SK-N-SH (cell line): ENCODE results near the gene TARS1. TPM values are rescaled to one million over a fixed set of nuclear protein-coding genes. Genes with fewer than 3 reads are reported as not detected.
A peak's percentile ranks its signal among the peaks of the same experiment; 100 is the strongest.

Experiments used
- CTCF ChIA-PET: fragments of 300-600, 350-600 bp; formaldehyde crosslinking; extraction: SDS; loops from one replicate; lab custom pipeline; 2021; lab: Yijun Ruan, JAX
- POLR2A ChIA-PET: fragments of 350-600 bp; sonication (Branson Sonifier 250); formaldehyde crosslinking; extraction: SDS; loops from one replicate; lab custom pipeline; 2020; ENCODE audit warnings: antibody characterized with exemption, inconsistent platforms; lab: Yijun Ruan, JAX
- DNase-seq: peaks from one replicate; pipeline ENCODE4 v3.0.0; 2012
- H2AFZ ChIP-seq: fragments of 200-600 bp; sonication (generic); 2 replicates; pipeline ENCODE4 v1.8.1; 2016; ENCODE audit warnings: antibody characterized with exemption, mild to moderate bottlenecking, low read depth
- H3F3A ChIP-seq: fragments of 200-600 bp; sonication (generic); replicated peaks from 2 replicates; pipeline ENCODE3; 2016; ENCODE audit warnings: antibody characterized with exemption, mild to moderate bottlenecking; ENCODE audit not compliant: insufficient read depth
- H3K27ac ChIP-seq, 2 experiments: fragments of 200-500 bp in 1 of 2; fragments of 200-600 bp in 1 of 2; sonication (Bioruptor generic) in 1 of 2; sonication (generic), shearing (Covaris generic) in 1 of 2; 2 replicates each; pipeline versions ENCODE4 v1.5.1 to v1.6.1; 2014 to 2016; ENCODE audit warnings: low read depth in 2 of 2, inconsistent platforms in 1 of 2, low read length in 1 of 2, mild to moderate bottlenecking in 1 of 2, mixed read lengths in 1 of 2
- H3K27me3 ChIP-seq: fragments of 200-600 bp; sonication (generic), shearing (Covaris generic); 2 replicates; pipeline ENCODE4 v1.6.1; 2016; ENCODE audit warnings: mixed run types; ENCODE audit not compliant: insufficient read depth
- H3K36me3 ChIP-seq, 2 experiments: fragments of 200-500 bp in 1 of 2; fragments of 200-600 bp in 1 of 2; sonication (Bioruptor generic) in 1 of 2; sonication (generic) in 1 of 2; replicated peaks in 1 of 2; 2 replicates each; pipeline versions ENCODE3 to v1.5.1; 2014 to 2016; ENCODE audit warnings: low read length in 1 of 2, mild to moderate bottlenecking in 1 of 2; ENCODE audit not compliant: insufficient read depth in 2 of 2, control insufficient read depth in 1 of 2
- H3K4me1 ChIP-seq, 2 experiments: fragments of 200-500 bp in 1 of 2; fragments of 200-600 bp in 1 of 2; sonication (Bioruptor generic) in 1 of 2; sonication (generic), shearing (Covaris generic) in 1 of 2; 2 replicates each; pipeline versions ENCODE4 v1.5.1 to v1.6.1; 2014 to 2016; ENCODE audit warnings: low read depth in 1 of 2, low read length in 1 of 2, mixed run types in 1 of 2; ENCODE audit not compliant: insufficient read depth in 2 of 2, control insufficient read depth in 1 of 2
- H3K4me2 ChIP-seq: fragments of 200-600 bp; sonication (generic), shearing (Covaris generic); 2 replicates; pipeline ENCODE4 v1.6.1; 2017; ENCODE audit warnings: mixed run types
- H3K4me3 ChIP-seq, 2 experiments: fragments of 200-500 bp in 1 of 2; fragments of 200-600 bp in 1 of 2; sonication (Bioruptor generic) in 1 of 2; sonication (generic), shearing (Covaris generic) in 1 of 2; 2 replicates each; pipeline versions ENCODE4 v1.5.1 to v1.8.1; 2014 to 2016; ENCODE audit warnings: low read depth in 2 of 2, inconsistent platforms in 1 of 2, low read length in 1 of 2, mild to moderate bottlenecking in 1 of 2, mixed read lengths in 1 of 2, moderate library complexity in 1 of 2
- H3K79me2 ChIP-seq: fragments of 200-600 bp; sonication (generic); 2 replicates; pipeline ENCODE4 v1.8.1; 2017; ENCODE audit warnings: mild to moderate bottlenecking; ENCODE audit not compliant: insufficient read depth
- H3K9ac ChIP-seq: fragments of 200-600 bp; sonication (generic); 2 replicates; pipeline ENCODE4 v1.6.1; 2017; ENCODE audit warnings: mixed run types
- H3K9me2 ChIP-seq: fragments of 200-600 bp; sonication (generic); 2 replicates; pipeline ENCODE4 v1.6.1; 2017; ENCODE audit warnings: mixed run types
- H3K9me3 ChIP-seq: fragments of 200-600 bp; sonication (generic); 2 replicates; pipeline ENCODE4 v1.6.1; 2017; ENCODE audit warnings: mixed run types, mild to moderate bottlenecking, moderate library complexity
- H4K20me1 ChIP-seq: fragments of 200-600 bp; sonication (generic); 2 replicates; pipeline ENCODE4 v1.6.1; 2017; ENCODE audit warnings: mild to moderate bottlenecking, mixed run types; ENCODE audit not compliant: insufficient read depth
- ELF1 ChIP-seq: IDR thresholded peaks from 2 replicates; pipeline ENCODE4 v1.4.0; 2012
- EP300 ChIP-seq, 2 experiments: IDR thresholded peaks; 2 replicates each; pipeline versions ENCODE4 v1.4.0 to v1.6.1; 2012; ENCODE audit warnings: borderline replicate concordance in 1 of 2, low read depth in 1 of 2, low read length in 1 of 2
- FOSL2 ChIP-seq: IDR thresholded peaks from 2 replicates; pipeline ENCODE4 v1.4.0; 2012; ENCODE audit warnings: low read depth, mild to moderate bottlenecking, moderate library complexity, borderline replicate concordance
- MAX ChIP-seq: IDR thresholded peaks from 2 replicates; pipeline ENCODE4 v1.4.0; 2012; ENCODE audit warnings: low read depth
- MXI1 ChIP-seq: IDR thresholded peaks from 2 replicates; pipeline ENCODE4 v1.6.1; 2012; ENCODE audit warnings: mild to moderate bottlenecking, low read depth, low read length, improper control_type of control experiment
- NFIC ChIP-seq: IDR thresholded peaks from 2 replicates; pipeline ENCODE4 v1.4.0; 2012; ENCODE audit warnings: borderline replicate concordance
- PBX3 ChIP-seq: IDR thresholded peaks from 2 replicates; pipeline ENCODE4; 2012
- RCOR1 ChIP-seq: fragments of 150-350 bp; IDR thresholded peaks from 2 replicates; pipeline ENCODE4 v1.6.1; 2017; ENCODE audit warnings: antibody characterized with exemption, low read length
- REST ChIP-seq: IDR thresholded peaks from 2 replicates; pipeline ENCODE4 v1.6.1; 2012; ENCODE audit warnings: mild to moderate bottlenecking, low read depth, low read length, moderate library complexity
- SIN3A ChIP-seq: IDR thresholded peaks from 2 replicates; pipeline ENCODE4 v1.6.1; 2012; ENCODE audit warnings: low read depth, mild to moderate bottlenecking, low read length, moderate library complexity, borderline replicate concordance
- SMC3 ChIP-seq: IDR thresholded peaks from 2 replicates; pipeline ENCODE4 v1.6.1; 2012; ENCODE audit warnings: low read depth, low read length, improper control_type of control experiment
- TCF12 ChIP-seq: IDR thresholded peaks from 2 replicates; pipeline ENCODE4 v1.4.0; 2012
- TEAD4 ChIP-seq: IDR thresholded peaks from 2 replicates; pipeline ENCODE4 v1.4.0; 2012; ENCODE audit warnings: mild to moderate bottlenecking, borderline replicate concordance; ENCODE audit not compliant: insufficient read depth
- USF1 ChIP-seq: IDR thresholded peaks from 2 replicates; pipeline ENCODE4 v1.4.0; 2012; ENCODE audit warnings: low read depth, borderline replicate concordance
- YY1 ChIP-seq: IDR thresholded peaks from 2 replicates; pipeline ENCODE4 v1.4.0; 2012; ENCODE audit warnings: low read depth, mild to moderate bottlenecking
- ZBTB33 ChIP-seq: IDR thresholded peaks from 2 replicates; pipeline ENCODE4 v1.4.0; 2012; ENCODE audit warnings: low read depth, borderline replicate concordance
- WGBS: methylation state at CpG from one replicate; pipeline ENCODE4 v1.1.6; 2017; ENCODE audit warnings: low lambda C conversion rate; 5-methylcytosine and 5-hydroxymethylcytosine counted together
- polyA plus RNA-seq, 3 experiments: library from polyadenylated mRNA; depleted of rRNA; stranded (reverse); fragments of >200 nt; gene quantifications; 2 replicates each; pipeline ENCODE4 v1.2.3, GENCODE V29; 2012

TARS1 gene
- polyA plus RNA-seq, 1 of the 3 experiments (the other 2 are of a cell fraction): 58.4 TPM

GRCh38 chr5:33398501-33398900 is 42.3 kb upstream of the TARS1 start (continued):
- no peak for TF ChIP-seq SIN3A
- no peak for TF ChIP-seq SMC3
- no peak for TF ChIP-seq YY1

GRCh38 chr5:33400675-33401074 is 40.1 kb upstream of the TARS1 start:
- Histone ChIP-seq H3K4me1 (peaks cover 3 to 11% of the 10 kb centered on the region in 2 experiments; a peak in 3 of 4 replicates), H3K36me3 (no peaks in the 10 kb centered on the region), H3K4me3 (no peak overlapping the region), H4K20me1 (no peaks in the 10 kb centered on the region), H3K27ac (peak overlapping the region; percentile 87 to 95; a peak in 3 of 4 replicates), H3K9me3 (no peaks in the 10 kb centered on the region), H3K4me2 (no peak overlapping the region), H3K79me2 (no peaks in the 10 kb centered on the region), H3K9me2 (no peaks in the 10 kb centered on the region), H3K9ac (no peak overlapping the region), H2AFZ (no peak overlapping the region), H3F3A (peaks cover 43% of the 10 kb centered on the region), H3K27me3 (no peaks in the 10 kb centered on the region)
- TF ChIP-seq TCF12 (0 out of 2 replicates have a peak, but pooled peaks have one; percentile 7), ZBTB33 (no peak)
- DNase-seq: no peak
- ChIA-PET POLR2A (no interaction called here), CTCF (no interaction called here)
- 53% methylated on average over 4 of the region's 4 CpGs for WGBS

GRCh38 chr5:33401482-33402390 is 39.0 kb upstream of the TARS1 start:
- H4K20me1 ChIP-seq: no peaks in the 10 kb centered on the region
- H3K4me3 ChIP-seq: peak overlapping the region; percentile 21 to 26; a peak in 3 of 4 replicates
- no peak for DNase-seq
- peaks cover 48% of the 10 kb centered on the region for H3F3A ChIP-seq
- peak overlapping the region; percentile 54 for H3K4me2 ChIP-seq
- no peaks in the 10 kb centered on the region for H3K9me2 ChIP-seq
- no peaks in the 10 kb centered on the region for H3K79me2 ChIP-seq
- peak overlapping the region; percentile 63; the same call in 1 of the 2 replicates for H2AFZ ChIP-seq
- peaks cover 3 to 11% of the 10 kb centered on the region in 2 experiments; a peak in 3 of 4 replicates for H3K4me1 ChIP-seq
- ChIA-PET POLR2A (no interaction called here), CTCF (interaction anchor here (1.2 kb wide), 1 partner anchor 22 kb away, joined by 4 read pairs; no protein-coding TSS in a partner anchor)
- H3K9ac ChIP-seq: peak overlapping the region; percentile 53; the same call in 1 of the 2 replicates
- no peaks in the 10 kb centered on the region for H3K36me3 ChIP-seq
- WGBS: 8% methylated on average over 5 of the region's 5 CpGs
- H3K27me3 ChIP-seq: no peaks in the 10 kb centered on the region
- peak overlapping the region; percentile 87 to 95 for H3K27ac ChIP-seq
- no peaks in the 10 kb centered on the region for H3K9me3 ChIP-seq
- TF ChIP-seq ELF1 (peak; percentile 23; the same call in 1 of the 2 replicates), NFIC (peak; percentile 82), RCOR1 (no peak), MAX (peak; percentile 60; the same call in 1 of the 2 replicates), USF1 (no peak), YY1 (no peak), EP300 (IDR thresholded peaks at IDR 0.05; ENCODE audit: borderline replicate concordance in 1 of 2, low read depth in 1 of 2, low read length in 1 of 2) (peak; percentile 32 to 90; a peak in 2 of 4 replicates), REST (no peak), TCF12 (peak; percentile 91), FOSL2 (peak; percentile 88), PBX3 (peak; percentile 81), TEAD4 (peak; percentile 72; the same call in 1 of the 2 replicates), MXI1 (no peak)
